ENCODE data around the gene EXOSC10. TPM values are rescaled to one million over a fixed set of nuclear protein-coding genes. Genes with fewer than 3 reads are reported as not detected.
"Not testable (repeated sequence)": the region's sequence is repeated elsewhere in the genome, so short reads cannot be mapped to it uniquely, and the experiment has no call there.

The EXOSC10 gene
- total RNA-seq, 5 donors from 2014 or later (not counting 1 experiment from before 2014, with no cell fraction given): 72.5 to 85.2 (median 82.1) TPM

DNA sequence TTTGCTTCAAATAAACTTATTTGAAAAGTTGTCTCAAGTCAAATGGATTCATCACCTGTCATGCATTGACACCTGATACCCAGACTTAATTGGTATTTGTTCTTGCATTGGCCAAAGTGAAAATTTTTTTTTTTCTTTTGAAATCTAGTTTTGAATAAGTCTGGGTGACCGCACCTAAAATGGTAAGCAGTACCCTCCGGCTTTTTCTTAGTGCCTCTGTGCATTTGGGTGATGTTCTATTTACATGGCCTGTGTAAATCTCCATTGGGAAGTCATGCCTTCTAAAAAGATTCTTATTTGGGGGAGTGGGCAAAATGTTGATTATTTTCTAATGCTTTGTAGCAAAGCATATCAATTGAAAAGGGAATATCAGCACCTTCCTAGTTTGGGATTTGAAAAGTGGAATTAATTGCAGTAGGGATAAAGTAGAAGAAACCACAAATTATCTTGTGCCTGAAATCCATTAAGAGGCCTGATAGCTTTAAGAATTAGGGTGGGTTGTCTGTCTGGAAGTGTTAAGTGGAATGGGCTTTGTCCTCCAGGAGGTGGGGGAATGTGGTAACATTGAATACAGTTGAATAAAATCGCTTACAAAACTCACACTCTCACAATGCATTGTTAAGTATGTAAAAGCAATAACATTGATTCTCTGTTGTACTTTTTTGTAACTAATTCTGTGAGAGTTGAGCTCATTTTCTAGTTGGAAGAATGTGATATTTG is 75.4 kb downstream of the EXOSC10 start:
- DNase-seq (no peak), ATAC-seq (replicated peaks in 1 of 4) (no peak)
- ChIA-PET CTCF (no interaction called here), POLR2A (interaction anchor here (0.6 kb wide), 2 partner anchors 25 to 1134 kb away, joined by 3 to 6 read pairs; no protein-coding TSS in a partner anchor)
- H3K4me1 Mint-ChIP-seq: peaks cover 23 to 38% (median 26%) of the 10 kb centered on the region in 3 donors
- H3K36me3 Mint-ChIP-seq: peaks cover 52% of the 10 kb centered on the region
- H3K9me3 Mint-ChIP-seq: no peaks in the 10 kb centered on the region
- no peak overlapping the region for H3K27ac Mint-ChIP-seq
- Histone ChIP-seq H3K36me3 (ENCODE audit: control insufficient read depth in 2 of 2, extremely low read depth in 1 of 2, insufficient read depth in 1 of 2, low read length in 1 of 2) (peaks cover 21 to 63% of the 10 kb centered on the region in 2 donors), H3K27me3 (replicated peaks in 1 of 2; ENCODE audit: control insufficient read depth in 2 of 2, extremely low read depth in 1 of 2, insufficient read depth in 2 of 2, low read length in 1 of 2) (no peaks in the 10 kb centered on the region), H3K4me1 (ENCODE audit: control insufficient read depth in 1 of 2, extremely low read depth in 1 of 2, insufficient read depth in 2 of 2, low read length in 2 of 2) (peaks cover 0 to 4% of the 10 kb centered on the region in 2 experiments), H3K9me3 (no peaks in the 10 kb centered on the region), H3K27ac (ENCODE audit: low read length) (no peak overlapping the region), H3K4me3 (ENCODE audit: control insufficient read depth in 1 of 2, extremely low read depth in 1 of 2, low read length in 1 of 2) (no peak overlapping the region)
- no peaks in the 10 kb centered on the region for H3K27me3 Mint-ChIP-seq
- WGBS (ENCODE audit: insufficient coverage): 90% methylated on average over 2 of the region's 3 CpGs
- H3K4me3 Mint-ChIP-seq: no peak overlapping the region

- DNase-seq: no peak
- Mint-ChIP-seq H3K4me1 (peaks cover 31 to 43% (median 37%) of the 10 kb centered on the region in 3 donors), H3K36me3 (peaks cover 59% of the 10 kb centered on the region), H3K27ac (no peak overlapping the region), H3K4me3 (no peak overlapping the region), H3K27me3 (no peaks in the 10 kb centered on the region), H3K9me3 (no peaks in the 10 kb centered on the region)
- Histone ChIP-seq H3K9me3 (no peaks in the 10 kb centered on the region), H3K4me3 (ENCODE audit: control insufficient read depth in 1 of 2, extremely low read depth in 1 of 2, low read length in 1 of 2) (no peak overlapping the region), H3K4me1 (ENCODE audit: control insufficient read depth in 1 of 2, extremely low read depth in 1 of 2, insufficient read depth in 2 of 2, low read length in 2 of 2) (peaks cover 0 to 4% of the 10 kb centered on the region in 2 experiments), H3K36me3 (ENCODE audit: control insufficient read depth in 2 of 2, extremely low read depth in 1 of 2, insufficient read depth in 1 of 2, low read length in 1 of 2) (peaks cover 23 to 74% of the 10 kb centered on the region in 2 donors), H3K27ac (ENCODE audit: low read length) (no peak overlapping the region), H3K27me3 (replicated peaks in 1 of 2; ENCODE audit: control insufficient read depth in 2 of 2, extremely low read depth in 1 of 2, insufficient read depth in 2 of 2, low read length in 1 of 2) (no peaks in the 10 kb centered on the region)
- 98% methylated on average over 10 of the region's 14 CpGs for WGBS (ENCODE audit: insufficient coverage)
- ATAC-seq (replicated peaks in 1 of 4): no peak
- CTCF ChIA-PET: no interaction called here
- POLR2A ChIA-PET: no interaction called here
These were observed 76.5 kb downstream of the EXOSC10 start for GRCh38 chr1:11023201-11023600.

DNA sequence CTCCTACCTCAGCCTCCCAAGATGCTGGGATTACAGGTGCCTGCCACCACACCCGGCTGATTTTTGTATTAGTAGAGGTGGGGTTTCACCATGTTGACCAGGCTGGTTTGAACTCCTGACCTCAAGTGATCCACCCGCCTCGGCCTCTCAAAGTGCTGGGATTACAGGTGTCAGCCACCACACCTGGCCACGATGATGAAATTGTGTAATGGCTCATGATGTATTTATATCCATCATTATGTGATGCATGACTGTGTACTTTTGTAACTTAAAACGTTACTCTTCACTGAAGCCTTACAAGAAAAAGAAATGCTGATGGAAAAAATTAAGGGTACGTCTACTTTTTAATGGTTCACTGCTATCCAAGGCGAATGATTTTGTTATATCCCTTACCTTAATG is 79.7 kb downstream of the EXOSC10 start:
- Histone ChIP-seq H3K4me3 (ENCODE audit: control insufficient read depth in 1 of 2, extremely low read depth in 1 of 2, low read length in 1 of 2) (no peak overlapping the region), H3K9me3 (no peaks in the 10 kb centered on the region), H3K4me1 (ENCODE audit: control insufficient read depth in 1 of 2, extremely low read depth in 1 of 2, insufficient read depth in 2 of 2, low read length in 2 of 2) (peaks cover 1 to 17% of the 10 kb centered on the region in 2 experiments), H3K36me3 (ENCODE audit: control insufficient read depth in 2 of 2, extremely low read depth in 1 of 2, insufficient read depth in 1 of 2, low read length in 1 of 2) (peaks cover 21 to 91% of the 10 kb centered on the region in 2 donors), H3K27ac (ENCODE audit: low read length) (no peak overlapping the region), H3K27me3 (replicated peaks in 1 of 2; ENCODE audit: control insufficient read depth in 2 of 2, extremely low read depth in 1 of 2, insufficient read depth in 2 of 2, low read length in 1 of 2) (no peaks in the 10 kb centered on the region)
- no peak overlapping the region for H3K4me3 Mint-ChIP-seq
- H3K36me3 Mint-ChIP-seq: peaks cover 55% of the 10 kb centered on the region
- no peaks in the 10 kb centered on the region for H3K27me3 Mint-ChIP-seq
- DNase-seq (no peak), ATAC-seq (replicated peaks in 1 of 4) (no peak)
- CTCF ChIA-PET: no interaction called here
- H3K27ac Mint-ChIP-seq: no peak overlapping the region
- no peaks in the 10 kb centered on the region for H3K9me3 Mint-ChIP-seq
- peaks cover 48 to 49% (median 49%) of the 10 kb centered on the region in 3 donors for H3K4me1 Mint-ChIP-seq
- 100% methylated on average over 1 of the region's 7 CpGs for WGBS (ENCODE audit: insufficient coverage)
- POLR2A ChIA-PET: interaction anchor here in 1 of 2 donors (0.6 to 0.7 kb wide), 2 partner anchors 478 to 1479 kb away, joined by 3 to 10 read pairs; no protein-coding TSS in a partner anchor

DNA sequence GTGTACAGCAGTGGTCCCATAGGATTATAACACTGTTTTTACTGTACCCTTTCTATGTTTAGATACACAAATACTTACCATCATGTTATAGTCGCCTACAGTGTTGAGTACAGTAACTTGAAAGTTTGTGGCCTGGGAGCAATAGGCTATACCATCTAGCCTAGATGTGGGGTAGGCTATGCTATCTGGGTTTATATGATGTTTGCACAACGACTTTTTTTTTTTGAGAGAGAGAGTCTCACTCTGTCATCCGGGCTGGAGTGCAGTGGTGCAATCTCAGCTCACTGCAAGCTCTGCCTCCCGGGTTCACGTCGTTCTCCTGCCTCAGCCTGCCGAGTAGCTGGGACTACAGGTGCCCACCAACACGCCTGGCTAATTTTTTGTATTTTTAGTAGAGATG is 80.3 kb downstream of the EXOSC10 start:
- peaks cover 21 to 94% of the 10 kb centered on the region in 2 donors for H3K36me3 ChIP-seq (ENCODE audit: control insufficient read depth in 2 of 2, extremely low read depth in 1 of 2, insufficient read depth in 1 of 2, low read length in 1 of 2)
- H3K9me3 ChIP-seq; DNase-seq; H3K27ac Mint-ChIP-seq; CTCF ChIA-PET; H3K27me3 Mint-ChIP-seq; H3K27me3 ChIP-seq (replicated peaks in 1 of 2; ENCODE audit: control insufficient read depth in 2 of 2, extremely low read depth in 1 of 2, insufficient read depth in 2 of 2, low read length in 1 of 2); H3K27ac ChIP-seq (ENCODE audit: low read length); H3K9me3 Mint-ChIP-seq; ATAC-seq (replicated peaks in 1 of 4); H3K4me3 Mint-ChIP-seq; H3K4me3 ChIP-seq (ENCODE audit: control insufficient read depth in 1 of 2, extremely low read depth in 1 of 2, low read length in 1 of 2): not testable (repeated sequence)
- WGBS (ENCODE audit: insufficient coverage): 75% methylated on average over 2 of the region's 8 CpGs
- H3K4me1 Mint-ChIP-seq: peaks cover 48 to 51% (median 50%) of the 10 kb centered on the region in 3 donors
- POLR2A ChIA-PET: interaction anchor here in 1 of 2 donors (0.6 to 0.7 kb wide), 2 partner anchors 477 to 1478 kb away, joined by 3 to 10 read pairs; no protein-coding TSS in a partner anchor
- H3K4me1 ChIP-seq (ENCODE audit: control insufficient read depth in 1 of 2, extremely low read depth in 1 of 2, insufficient read depth in 2 of 2, low read length in 2 of 2): peaks cover 3 to 23% of the 10 kb centered on the region in 2 experiments
- H3K36me3 Mint-ChIP-seq: peaks cover 55% of the 10 kb centered on the region

Other genes with a start within 250 kb of the EXOSC10 start
- gene TARDBP, start 87.2 kb downstream of the EXOSC10 start, total RNA-seq: 100 to 1,000 TPM; 137 to 183 (median 160) TPM
- under 1 TPM in 2 of 5 donors, not detected in 3; 0.33 to 0.38 TPM for gene MASP2, start 52.6 kb downstream of the EXOSC10 start, total RNA-seq
- gene SRM, start 39.9 kb downstream of the EXOSC10 start, total RNA-seq: 10 to 100 TPM; 38.0 to 78.5 (median 72.4) TPM
- gene ANGPTL7, start 89.5 kb upstream of the EXOSC10 start, total RNA-seq: not detected
- gene MTOR, start 162.7 kb upstream of the EXOSC10 start, total RNA-seq: 10 to 100 TPM; 41.7 to 45.1 (median 43.6) TPM
- gene UBIAD1, start 173.3 kb upstream of the EXOSC10 start, total RNA-seq: 10 to 100 TPM; 21.1 to 52.1 (median 34.1) TPM

Data from T-cell (primary cell).